GM21619 (cell line): ENCODE data around the gene HBA2.
"Not testable (repeated sequence)": the region's sequence is repeated elsewhere in the genome, so short reads cannot be mapped to it uniquely, and the experiment has no call there.

Source experiments
- ATAC-seq: cut with Tn5 transposase; IDR thresholded peaks from one replicate; pipeline ENCODE4 v1.9.1; 2021; ENCODE audit not compliant: unreplicated experiment

HBA2 gene

GRCh38 chr16:191831-192230 lies 19.2 kb downstream of the HBA2 start:
- no peak for ATAC-seq

GRCh38 chr16:192686-193085 lies 20.0 kb downstream of the HBA2 start:
- ATAC-seq = no peak

GRCh38 chr16:193441-193840 lies 20.8 kb downstream of the HBA2 start:
- ATAC-seq = no peak

- ATAC-seq = no peak
These were observed 21.8 kb downstream of the HBA2 start for GRCh38 chr16:194516-194915.

- ATAC-seq = no peak
These were observed 27.7 kb downstream of the HBA2 start for GRCh38 chr16:200388-200787.

GRCh38 chr16:203246-203645 lies 30.6 kb downstream of the HBA2 start:
- no peak for ATAC-seq

GRCh38 chr16:204046-204445 lies 31.4 kb downstream of the HBA2 start:
- ATAC-seq = not testable (repeated sequence)

- not testable (repeated sequence) for ATAC-seq
These were observed 36.7 kb downstream of the HBA2 start for GRCh38 chr16:209359-209758.

- not testable (repeated sequence) for ATAC-seq
These were observed 39.0 kb downstream of the HBA2 start for GRCh38 chr16:211631-212180.

GRCh38 chr16:212999-213398 lies 40.3 kb downstream of the HBA2 start:
- no peak for ATAC-seq

- no peak for ATAC-seq
These were observed 47.3 kb downstream of the HBA2 start for GRCh38 chr16:220021-220420.
